Erythroblast (primary cell): ENCODE results near the gene POLD3.

Experiments used
- DNase-seq, 2 experiments: peaks; one replicate each; lab custom pipeline; 2025; lab: John Stamatoyannopoulos, UW
- GATA1 ChIP-seq: IDR thresholded peaks from 2 replicates; pipeline ENCODE4 v1.6.1; 2011; ENCODE audit warnings: low read depth, mild to moderate bottlenecking, control low read depth, low read length, moderate library complexity
- POLR2A ChIP-seq: IDR thresholded peaks from 2 replicates; pipeline ENCODE4 v1.6.1; 2011; ENCODE audit warnings: mild to moderate bottlenecking, low read length

Gene POLD3

DNA sequence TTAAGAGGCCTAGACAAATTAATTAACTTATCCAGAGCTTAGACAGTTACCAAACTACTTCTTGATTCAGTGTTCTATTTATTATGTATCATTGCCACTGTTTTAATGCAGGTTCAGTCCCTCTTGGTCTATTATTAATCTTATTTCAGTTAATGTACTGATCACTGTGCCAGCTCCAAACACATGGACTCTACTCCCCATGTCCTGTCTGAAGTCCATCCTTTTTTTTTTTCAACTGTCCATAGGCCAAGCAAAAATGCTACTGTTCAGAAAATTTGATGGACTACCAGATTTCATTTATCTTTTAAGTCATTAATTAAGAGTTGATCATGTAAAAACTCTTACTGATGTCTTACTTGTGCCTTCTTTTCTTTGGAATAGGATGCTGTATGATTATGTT, 11.9 kb downstream of the POLD3 start:
- no peak for DNase-seq
- no peak for TF ChIP-seq GATA1
- no peak for TF ChIP-seq POLR2A

DNA sequence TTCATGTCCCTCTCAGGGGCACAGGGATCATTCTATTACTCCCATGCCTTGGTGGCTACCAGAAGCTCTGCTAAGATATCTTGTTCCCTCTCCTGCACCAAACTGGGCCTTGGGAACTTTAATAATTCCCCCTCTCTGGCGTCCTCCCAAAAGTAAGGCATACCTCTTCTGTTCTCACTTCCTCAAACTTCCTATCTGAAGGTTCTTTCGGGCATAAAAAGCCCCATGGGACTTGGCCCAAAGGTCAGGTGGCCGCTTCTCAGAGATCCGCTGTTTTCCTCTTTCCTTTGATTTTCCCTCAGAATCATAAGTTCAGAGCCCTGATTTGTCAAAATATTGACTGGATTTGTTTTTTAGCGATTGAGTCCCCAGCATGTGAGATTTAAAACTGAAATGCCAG, 13.0 kb downstream of the POLD3 start:
- TF ChIP-seq POLR2A (no peak), GATA1 (no peak)
- no peak for DNase-seq

DNA sequence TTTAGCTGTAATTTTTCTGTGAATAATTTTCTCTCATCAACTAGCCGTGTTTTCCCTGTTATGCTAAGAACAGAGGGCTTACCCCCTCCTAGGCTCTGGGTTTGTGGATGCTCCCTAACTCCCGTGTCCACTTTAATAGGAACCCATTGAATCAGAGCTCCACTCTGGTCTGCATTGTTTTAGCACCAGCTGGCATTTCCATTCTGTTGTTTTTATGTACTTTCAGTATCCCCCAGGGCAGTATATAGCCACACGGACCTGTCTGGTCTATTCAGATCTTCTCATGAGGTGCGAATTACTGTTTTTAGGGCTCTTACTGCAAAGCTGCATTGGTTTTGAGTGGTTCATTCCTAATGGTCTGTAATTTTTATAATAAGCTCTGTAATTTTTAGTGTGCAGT, 16.0 kb downstream of the POLD3 start:
- TF ChIP-seq POLR2A (no peak), GATA1 (no peak)
- no peak for DNase-seq

DNA sequence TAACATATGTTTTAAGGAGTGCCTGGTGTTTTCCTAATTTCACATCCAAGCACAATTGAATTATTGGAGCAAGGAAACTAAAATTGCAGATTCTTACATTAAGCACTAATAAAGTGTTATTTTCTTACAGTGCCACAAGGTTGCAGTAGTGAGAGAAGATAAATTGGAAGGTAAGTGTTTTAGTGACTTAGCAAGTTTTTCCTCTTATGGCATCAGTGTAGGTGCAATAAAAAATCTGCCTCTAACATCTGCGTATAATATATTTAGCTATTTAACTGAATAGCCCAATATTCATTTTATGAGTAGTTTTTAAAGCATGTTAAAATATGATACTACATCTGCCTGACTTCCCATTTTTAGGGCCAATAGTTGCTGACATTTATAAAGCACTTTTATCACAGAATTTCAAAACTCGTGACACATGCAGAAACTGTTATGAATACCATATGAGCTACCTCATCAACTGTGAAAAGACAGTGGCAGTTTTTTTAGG, 19.0 kb downstream of the POLD3 start:
- peak; percentile 58 to 76 for DNase-seq
- TF ChIP-seq POLR2A, result no peak
- no peak for TF ChIP-seq GATA1

GRCh38 chr11:74612877-74613276, 20.5 kb downstream of the POLD3 start:
- TF ChIP-seq GATA1 (no peak), POLR2A (no peak)
- DNase-seq, result no peak

GRCh38 chr11:74615311-74615710, 22.9 kb downstream of the POLD3 start:
- TF ChIP-seq POLR2A (no peak), GATA1 (no peak)
- no peak for DNase-seq

GRCh38 chr11:74615988-74616387, 23.6 kb downstream of the POLD3 start:
- no peak for DNase-seq
- TF ChIP-seq GATA1 (no peak), POLR2A (no peak)

DNA sequence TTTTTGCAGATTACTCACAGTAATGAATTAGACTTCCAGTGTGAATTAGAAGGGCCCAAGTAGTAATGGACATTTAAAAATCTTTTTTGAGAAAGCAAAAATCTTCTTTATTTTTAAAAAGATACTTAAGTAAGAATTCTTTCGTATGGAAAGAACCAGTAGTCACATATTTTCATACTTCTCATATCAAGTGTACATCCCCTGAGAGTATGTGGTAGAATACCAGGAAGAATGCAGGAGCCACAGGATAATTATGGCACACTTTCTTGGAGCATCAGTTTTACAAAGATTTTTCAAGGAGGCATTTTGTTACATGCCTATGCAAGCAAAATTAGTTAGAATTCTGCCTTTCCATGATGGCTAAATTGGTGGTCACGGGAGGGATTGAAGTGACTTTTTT, 28.1 kb downstream of the POLD3 start:
- no peak for DNase-seq
- TF ChIP-seq GATA1, result no peak
- no peak for TF ChIP-seq POLR2A

DNA sequence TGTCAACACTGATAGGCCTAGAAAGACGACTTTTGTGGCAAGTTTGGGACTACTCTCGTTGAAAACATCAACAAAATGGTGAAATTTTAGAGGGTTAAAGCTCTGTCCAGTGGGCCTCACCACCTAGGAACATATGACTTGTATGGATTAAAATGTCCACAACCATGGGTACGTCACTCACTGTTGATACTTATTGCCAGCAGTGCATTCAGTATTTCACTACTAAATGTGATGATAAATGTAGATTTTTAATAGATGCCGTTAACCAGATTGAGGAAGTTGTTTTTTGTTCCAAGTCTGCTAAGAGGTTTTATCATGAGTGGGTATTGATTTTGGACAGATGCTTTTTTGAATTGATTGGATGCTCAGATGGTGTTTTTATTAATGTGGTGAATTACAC, 33.7 kb downstream of the POLD3 start:
- no peak for TF ChIP-seq POLR2A
- TF ChIP-seq GATA1, result no peak

GRCh38 chr11:74626604-74627003, 34.2 kb downstream of the POLD3 start:
- no peak for DNase-seq
- TF ChIP-seq GATA1 (no peak), POLR2A (no peak)

More for the DNA sequence above, 33.7 kb downstream of the POLD3 start:
- no peak for DNase-seq

DNA sequence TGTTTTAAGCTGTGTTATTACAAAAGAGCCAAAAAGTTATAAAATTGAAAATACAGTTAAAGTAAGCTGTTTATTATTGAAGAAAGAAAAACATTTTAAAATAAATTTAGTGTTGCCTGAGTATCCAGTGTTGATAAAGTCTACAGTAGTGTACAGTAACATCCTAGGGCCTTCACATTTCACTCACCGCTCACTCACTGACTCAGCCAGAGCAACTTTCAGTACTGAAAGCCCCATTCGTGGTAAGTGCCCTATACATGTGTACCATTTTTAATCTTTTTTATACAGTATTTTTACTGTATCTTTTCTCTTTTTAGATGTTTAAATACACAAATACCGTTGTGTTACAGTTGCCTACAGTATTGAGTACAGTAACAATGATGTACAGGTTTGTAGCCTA, 35.0 kb downstream of the POLD3 start:
- TF ChIP-seq GATA1 (no peak), POLR2A (no peak)
- no peak for DNase-seq

GRCh38 chr11:74630043-74630442, 37.7 kb downstream of the POLD3 start:
- TF ChIP-seq POLR2A, result no peak
- TF ChIP-seq GATA1, result no peak
- DNase-seq, result no peak

DNA sequence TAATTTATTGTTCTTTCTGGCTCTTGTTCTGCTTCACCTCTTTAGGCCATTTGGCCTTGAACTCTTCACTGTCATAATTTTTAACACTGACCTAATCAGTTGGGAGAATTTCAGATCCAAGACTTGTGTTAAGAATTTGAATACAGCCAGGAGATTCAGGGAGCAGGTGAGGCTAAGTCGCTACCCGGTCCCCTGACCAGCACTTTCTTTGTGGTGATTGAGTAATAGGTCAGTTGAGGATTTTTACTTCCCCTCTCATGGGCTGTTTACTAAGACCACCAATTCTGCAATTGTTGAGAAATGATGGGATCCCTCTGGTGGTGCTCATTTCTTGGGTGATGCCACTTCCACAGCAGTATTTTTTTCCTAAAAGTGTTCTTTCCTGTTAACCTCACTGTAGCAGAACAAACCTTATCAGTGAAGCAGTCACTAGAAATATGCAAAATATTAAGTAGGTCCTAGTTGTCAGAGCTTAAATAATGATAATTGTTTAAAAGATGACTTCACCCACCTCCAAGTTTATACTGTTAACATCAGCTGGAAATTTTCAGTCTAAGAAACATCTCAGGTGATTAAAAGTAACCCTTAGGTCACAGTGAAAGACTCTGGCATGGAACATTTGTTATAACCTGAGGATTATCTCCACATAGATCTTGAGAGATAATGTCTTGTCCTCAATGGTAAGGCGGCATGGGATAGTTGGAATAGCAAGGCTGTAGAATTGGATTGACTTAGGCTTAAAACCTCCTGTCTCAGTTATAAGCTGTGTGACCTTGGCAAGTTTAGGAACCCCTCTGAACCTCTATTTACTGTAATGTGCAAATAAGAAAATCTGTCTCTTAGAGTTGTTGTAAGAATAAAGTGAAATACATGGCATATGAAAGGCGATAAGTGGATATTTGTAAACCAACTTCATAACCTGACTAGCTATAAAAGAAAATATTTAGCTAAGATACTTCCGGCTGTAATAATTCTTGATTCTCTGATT, 41.3 kb downstream of the POLD3 start:
- no peak for DNase-seq
- TF ChIP-seq GATA1 (no peak), POLR2A (no peak)

GRCh38 chr11:74634537-74634936, 42.2 kb downstream of the POLD3 start:
- peak; percentile 43 to 75 for DNase-seq
- TF ChIP-seq POLR2A (no peak), GATA1 (no peak)
